SU-DHL-6 (cell line): ENCODE results near the gene KRT27.

Source experiments
- H2AFZ ChIP-seq: fragments of 200-600 bp; sonication (generic); 2 replicates; pipeline ENCODE4 v1.6.1; 2014; ENCODE audit warnings: low read depth, mild to moderate bottlenecking, moderate library complexity, mixed read lengths, antibody characterized with exemption, low read length; ENCODE audit not compliant: severe bottlenecking
- H3F3A ChIP-seq: fragments of 200-600 bp; shearing (Covaris generic); 2 replicates; pipeline ENCODE4 v1.6.0; 2016; ENCODE audit warnings: antibody characterized with exemption, mild to moderate bottlenecking; ENCODE audit not compliant: insufficient read depth
- H3K27ac ChIP-seq: fragments of 200-600 bp; sonication (generic); 2 replicates; pipeline ENCODE4 v1.5.1; 2016; ENCODE audit warnings: low read depth, mild to moderate bottlenecking, low read length, moderate library complexity, mixed read lengths
- H3K27me3 ChIP-seq: fragments of 200-600 bp; sonication (generic), shearing (Covaris generic); 2 replicates; pipeline ENCODE4 v1.6.0; 2014; ENCODE audit warnings: mild to moderate bottlenecking, low read length
- H3K36me3 ChIP-seq: fragments of 200-600 bp; sonication (generic); 2 replicates; pipeline ENCODE4 v1.6.1; 2014; ENCODE audit warnings: mild to moderate bottlenecking, low read length, mixed read lengths
- H3K4me2 ChIP-seq: fragments of 300-600, 200-600 bp; shearing (Covaris generic), sonication (generic); 2 replicates; pipeline ENCODE4 v1.6.0; 2014; ENCODE audit warnings: low read length, low read depth, mild to moderate bottlenecking; ENCODE audit not compliant: poor library complexity, severe bottlenecking
- H3K4me3 ChIP-seq: fragments of 200-600 bp; sonication (generic); 2 replicates; pipeline ENCODE4 v1.5.1; 2014; ENCODE audit warnings: antibody characterized with exemption, low read length, mild to moderate bottlenecking, mixed read lengths; ENCODE audit not compliant: insufficient read depth, poor library complexity, severe bottlenecking
- H3K79me2 ChIP-seq: fragments of 200-600 bp; sonication (generic); 2 replicates; pipeline ENCODE4 v1.6.1; 2014; ENCODE audit warnings: mild to moderate bottlenecking, low read length, moderate library complexity; ENCODE audit not compliant: insufficient read depth
- H3K9ac ChIP-seq: fragments of 200-600 bp; sonication (generic); 2 replicates; pipeline ENCODE4 v1.7.0; 2014; ENCODE audit warnings: mild to moderate bottlenecking, low read length
- H3K9me2 ChIP-seq: fragments of 200-600 bp; sonication (generic); replicated peaks from 2 replicates; pipeline ENCODE4 v1.6.1; 2014; ENCODE audit warnings: low read length; ENCODE audit not compliant: insufficient read depth
- H3K9me3 ChIP-seq: fragments of 200-600 bp; sonication (generic); 2 replicates; pipeline ENCODE4 v1.6.1; 2014; ENCODE audit warnings: low read length, mixed read lengths; ENCODE audit not compliant: insufficient read depth
- H4K20me1 ChIP-seq: fragments of 200-600 bp; sonication (generic); 2 replicates; pipeline ENCODE4 v1.6.1; 2014; ENCODE audit warnings: low read depth, mild to moderate bottlenecking, antibody characterized with exemption, low read length, moderate library complexity, mixed read lengths
- EZH2phosphoT487 ChIP-seq: fragments of 200-600 bp; sonication (generic), shearing (Covaris generic); conservative IDR thresholded peaks from 2 replicates; pipeline ENCODE4 v1.6.1; 2018; ENCODE audit warnings: mild to moderate bottlenecking, antibody characterized with exemption, low read length, moderate library complexity, mixed read lengths
- TF ChIP-seq, protein P1 (sequence below): fragments of 200-600 bp; sonication (generic); IDR thresholded peaks from one replicate; pipeline ENCODE4 v1.5.1; 2017; ENCODE audit warnings: antibody characterized with exemption, mild to moderate bottlenecking, low read length, moderate library complexity; ENCODE audit not compliant: insufficient read depth, poor library complexity, severe bottlenecking

The KRT27 gene

DNA sequence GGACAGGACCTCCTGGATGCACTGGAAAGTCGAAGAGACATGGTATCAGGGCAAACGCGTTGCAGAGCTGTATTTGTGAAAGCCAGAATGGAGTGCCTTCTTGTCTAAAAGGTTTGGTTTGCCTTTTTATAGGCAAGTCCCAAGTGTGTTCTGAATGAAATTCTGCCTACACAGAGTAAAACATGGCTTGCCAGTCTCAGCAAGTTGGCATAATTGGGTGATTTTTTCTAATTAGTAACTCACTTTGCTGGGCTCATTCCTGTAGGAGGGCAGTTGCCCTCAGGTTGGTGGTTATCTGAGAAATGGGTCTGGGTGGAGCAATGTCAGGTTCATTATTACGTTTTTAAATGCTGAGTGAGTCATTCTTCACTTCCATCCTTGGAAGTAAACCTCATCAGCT lies 27.1 kb downstream of the KRT27 start, which contains the start of gene KRT25:
KRT25 (minus strand) TSS at position 101 of the 400 bp plus-strand sequence; CDS start at position 41, 60 bp downstream.
- no peak within 1 kb of the TSS for H3K4me3 ChIP-seq
- H2AFZ ChIP-seq: no peak within 1 kb of the TSS
- H3K4me2 ChIP-seq: no peak within 1 kb of the TSS
- H3K27me3 ChIP-seq: no peaks in the 10 kb centered on the region; the same call in 1 of the 2 replicates
- no peaks in the 10 kb centered on the region for H4K20me1 ChIP-seq
- no peaks in the 10 kb centered on the region for H3K9me2 ChIP-seq
- H3K9me3 ChIP-seq: peaks cover 6% of the 10 kb centered on the region; the same call in 1 of the 2 replicates
- H3K36me3 ChIP-seq: no peaks in the 10 kb centered on the region
- H3F3A ChIP-seq: no peaks in the 10 kb centered on the region
- no peak within 1 kb of the TSS for H3K9ac ChIP-seq
- H3K27ac ChIP-seq: no peak within 1 kb of the TSS
- TF ChIP-seq EZH2phosphoT487: no peak
- TF ChIP-seq, protein P1, sequence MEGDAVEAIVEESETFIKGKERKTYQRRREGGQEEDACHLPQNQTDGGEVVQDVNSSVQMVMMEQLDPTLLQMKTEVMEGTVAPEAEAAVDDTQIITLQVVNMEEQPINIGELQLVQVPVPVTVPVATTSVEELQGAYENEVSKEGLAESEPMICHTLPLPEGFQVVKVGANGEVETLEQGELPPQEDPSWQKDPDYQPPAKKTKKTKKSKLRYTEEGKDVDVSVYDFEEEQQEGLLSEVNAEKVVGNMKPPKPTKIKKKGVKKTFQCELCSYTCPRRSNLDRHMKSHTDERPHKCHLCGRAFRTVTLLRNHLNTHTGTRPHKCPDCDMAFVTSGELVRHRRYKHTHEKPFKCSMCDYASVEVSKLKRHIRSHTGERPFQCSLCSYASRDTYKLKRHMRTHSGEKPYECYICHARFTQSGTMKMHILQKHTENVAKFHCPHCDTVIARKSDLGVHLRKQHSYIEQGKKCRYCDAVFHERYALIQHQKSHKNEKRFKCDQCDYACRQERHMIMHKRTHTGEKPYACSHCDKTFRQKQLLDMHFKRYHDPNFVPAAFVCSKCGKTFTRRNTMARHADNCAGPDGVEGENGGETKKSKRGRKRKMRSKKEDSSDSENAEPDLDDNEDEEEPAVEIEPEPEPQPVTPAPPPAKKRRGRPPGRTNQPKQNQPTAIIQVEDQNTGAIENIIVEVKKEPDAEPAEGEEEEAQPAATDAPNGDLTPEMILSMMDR: no peak
- H3K79me2 ChIP-seq: no peaks in the 10 kb centered on the region

DNA sequence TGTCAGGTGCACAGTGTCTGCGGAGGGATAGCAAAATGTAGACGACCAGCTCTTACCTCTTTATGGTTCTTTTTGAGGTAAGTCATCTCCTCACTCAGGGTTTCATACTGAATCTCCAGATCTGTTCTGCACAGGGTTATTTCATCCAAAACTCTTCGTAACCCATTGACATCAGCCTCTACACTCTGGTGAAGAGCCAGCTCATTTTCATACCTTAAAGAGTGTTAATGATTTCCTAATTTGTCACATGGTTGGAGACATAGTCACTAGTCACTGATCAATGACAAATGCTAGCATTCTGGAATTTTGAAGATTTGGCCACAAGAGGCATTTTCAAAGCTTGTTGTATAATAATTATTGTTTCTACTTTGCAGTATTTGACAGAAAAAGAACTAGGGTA lies 28.5 kb downstream of the KRT27 start:
- H3K4me2 ChIP-seq: no peak overlapping the region
- no peak overlapping the region for H3K27ac ChIP-seq
- H3K9me2 ChIP-seq: no peaks in the 10 kb centered on the region
- H3K4me3 ChIP-seq: no peak overlapping the region
- H3K9me3 ChIP-seq: no peaks in the 10 kb centered on the region
- H3K36me3 ChIP-seq: no peaks in the 10 kb centered on the region
- no peaks in the 10 kb centered on the region for H3K79me2 ChIP-seq
- H4K20me1 ChIP-seq: no peaks in the 10 kb centered on the region
- no peaks in the 10 kb centered on the region; the same call in 1 of the 2 replicates for H3K27me3 ChIP-seq
- no peak for TF ChIP-seq EZH2phosphoT487
- TF ChIP-seq, protein P1: no peak
- no peak overlapping the region for H2AFZ ChIP-seq
- H3F3A ChIP-seq: no peaks in the 10 kb centered on the region
- H3K9ac ChIP-seq: no peak overlapping the region

DNA sequence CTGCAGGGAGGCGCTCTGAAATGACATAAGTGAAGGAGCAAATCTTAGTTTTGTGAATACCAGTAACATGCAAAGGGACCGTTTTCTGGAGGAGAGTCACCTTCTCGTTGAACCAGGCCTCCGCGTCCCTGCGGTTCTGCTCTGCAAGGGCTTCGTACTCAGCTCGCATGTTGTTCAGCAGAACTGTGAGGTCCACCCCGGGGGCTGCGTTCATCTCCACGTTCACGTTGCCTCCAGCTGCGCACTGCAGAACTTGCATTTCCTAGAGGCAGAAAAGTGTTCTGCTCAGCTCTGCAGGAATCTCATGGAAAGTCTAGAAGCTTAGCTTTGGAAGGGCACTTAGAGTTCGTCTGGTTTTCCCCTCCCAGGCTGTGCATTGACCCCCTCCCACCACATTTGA lies 31.3 kb downstream of the KRT27 start:
- H3K9me2 ChIP-seq: no peaks in the 10 kb centered on the region
- H3K79me2 ChIP-seq: no peaks in the 10 kb centered on the region
- peaks cover 3% of the 10 kb centered on the region; the same call in 1 of the 2 replicates for H3K27me3 ChIP-seq
- TF ChIP-seq, protein P1: no peak
- no peak for TF ChIP-seq EZH2phosphoT487
- no peak overlapping the region for H3K27ac ChIP-seq
- H3K4me3 ChIP-seq: no peak overlapping the region
- H4K20me1 ChIP-seq: no peaks in the 10 kb centered on the region
- H3K36me3 ChIP-seq: no peaks in the 10 kb centered on the region; the same call in 1 of the 2 replicates
- H2AFZ ChIP-seq: no peak overlapping the region
- H3F3A ChIP-seq: no peaks in the 10 kb centered on the region
- H3K9ac ChIP-seq: no peak overlapping the region
- no peaks in the 10 kb centered on the region for H3K9me3 ChIP-seq
- H3K4me2 ChIP-seq: no peak overlapping the region
